ENCODE measurements around the gene GLIPR1.
"Not testable (repeated sequence)": the region's sequence is repeated elsewhere in the genome, so short reads cannot be mapped to it uniquely, and the experiment has no call there.

GLIPR1 gene

GRCh38 chr12:75480469-75480949 is at the start of gene GLIPR1:
Gene GLIPR1 (plus strand): TSS chr12:75480755. CDS start chr12:75480881, 126 bp downstream.
- peak; percentile 67 for DNase-seq (ENCODE audit: low read depth)

- DNase-seq (ENCODE audit: low read depth) = no peak
Measured at GRCh38 chr12:75432924-75433323, 47.6 kb upstream of the GLIPR1 start.

GRCh38 chr12:75437564-75437963 is 43.0 kb upstream of the GLIPR1 start:
- DNase-seq (ENCODE audit: low read depth) = no peak

- DNase-seq (ENCODE audit: low read depth) = no peak
Measured at GRCh38 chr12:75438059-75438754, 42.3 kb upstream of the GLIPR1 start.

- DNase-seq (ENCODE audit: low read depth) = no peak
Measured at GRCh38 chr12:75439048-75439447, 41.5 kb upstream of the GLIPR1 start.

GRCh38 chr12:75439930-75440329 is 40.6 kb upstream of the GLIPR1 start:
- no peak for DNase-seq (ENCODE audit: low read depth)

- DNase-seq (ENCODE audit: low read depth) = not testable (repeated sequence)
Measured at GRCh38 chr12:75441687-75442449, 38.7 kb upstream of the GLIPR1 start.

- DNase-seq (ENCODE audit: low read depth) = not testable (repeated sequence)
Measured at GRCh38 chr12:75442454-75442853, 38.1 kb upstream of the GLIPR1 start.

GRCh38 chr12:75443709-75444108 is 36.8 kb upstream of the GLIPR1 start:
- DNase-seq (ENCODE audit: low read depth) = no peak

GRCh38 chr12:75444429-75445136 is 36.0 kb upstream of the GLIPR1 start:
- DNase-seq (ENCODE audit: low read depth) = no peak

- DNase-seq (ENCODE audit: low read depth) = not testable (repeated sequence)
Measured at GRCh38 chr12:75445137-75445507, 35.4 kb upstream of the GLIPR1 start.

- DNase-seq (ENCODE audit: low read depth) = no peak
Measured at GRCh38 chr12:75446857-75447256, 33.7 kb upstream of the GLIPR1 start.

- DNase-seq (ENCODE audit: low read depth) = no peak
Measured at GRCh38 chr12:75447691-75448393, 32.7 kb upstream of the GLIPR1 start.

GRCh38 chr12:75452675-75453330 is 27.8 kb upstream of the GLIPR1 start:
- no peak for DNase-seq (ENCODE audit: low read depth)

GRCh38 chr12:75455839-75456238 is 24.7 kb upstream of the GLIPR1 start:
- DNase-seq (ENCODE audit: low read depth) = no peak

- DNase-seq (ENCODE audit: low read depth) = no peak
Measured at GRCh38 chr12:75457191-75457590, 23.4 kb upstream of the GLIPR1 start.

- not testable (repeated sequence) for DNase-seq (ENCODE audit: low read depth)
Measured at GRCh38 chr12:75457866-75458265, 22.7 kb upstream of the GLIPR1 start.

GRCh38 chr12:75459755-75460154 is 20.8 kb upstream of the GLIPR1 start:
- DNase-seq (ENCODE audit: low read depth) = no peak

- no peak for DNase-seq (ENCODE audit: low read depth)
Measured at GRCh38 chr12:75460204-75460603, 20.4 kb upstream of the GLIPR1 start.

GRCh38 chr12:75471902-75472890 is 8.4 kb upstream of the GLIPR1 start:
- no peak for DNase-seq (ENCODE audit: low read depth)

Data from activated T-cell treated with anti-CD3 and anti-CD28 coated beads for 24 hours (primary cell).